ENCODE data around the gene SDR42E1.
"Not testable (repeated sequence)": the region's sequence is repeated elsewhere in the genome, so short reads cannot be mapped to it uniquely, and the experiment has no call there.

SDR42E1 gene

DNA sequence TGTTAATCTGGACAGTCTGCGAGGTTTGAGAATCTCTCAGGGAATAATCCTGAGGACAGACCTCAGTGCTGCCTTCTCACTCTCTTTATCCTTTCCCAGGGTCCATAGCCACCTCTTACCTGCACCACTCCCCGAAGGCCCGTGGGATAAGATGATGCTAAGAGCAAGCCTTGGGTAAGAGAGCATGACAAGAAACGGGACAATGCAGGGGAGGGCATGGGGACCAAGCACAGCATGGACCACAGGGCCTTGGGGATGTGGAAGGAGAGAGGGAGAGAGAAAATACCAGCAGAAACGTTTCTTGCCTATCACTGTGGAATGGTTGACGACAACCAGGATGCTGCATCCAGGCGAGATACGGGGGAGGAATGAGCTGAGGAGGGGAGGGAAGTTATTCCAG, 8.3 kb upstream of the SDR42E1 start:
- Histone ChIP-seq H3K27me3 (ENCODE audit: insufficient read depth, low read length) (no peaks in the 10 kb centered on the region), H3K4me1 (ENCODE audit: insufficient read depth, low read length) (no peaks in the 10 kb centered on the region), H3K27ac (ENCODE audit: low read depth, low read length) (no peak overlapping the region), H3K9ac (ENCODE audit: low read depth, low read length) (no peak overlapping the region), H3K36me3 (ENCODE audit: insufficient read depth, low read length) (no peaks in the 10 kb centered on the region), H3K9me3 (ENCODE audit: insufficient read depth, low read depth, low read length) (peaks cover 5% of the 10 kb centered on the region; the same call in 1 of the 2 replicates), H3K4me3 (ENCODE audit: low read length) (no peak overlapping the region)
- WGBS = 78% methylated on average over 8 of the region's 8 CpGs

DNA sequence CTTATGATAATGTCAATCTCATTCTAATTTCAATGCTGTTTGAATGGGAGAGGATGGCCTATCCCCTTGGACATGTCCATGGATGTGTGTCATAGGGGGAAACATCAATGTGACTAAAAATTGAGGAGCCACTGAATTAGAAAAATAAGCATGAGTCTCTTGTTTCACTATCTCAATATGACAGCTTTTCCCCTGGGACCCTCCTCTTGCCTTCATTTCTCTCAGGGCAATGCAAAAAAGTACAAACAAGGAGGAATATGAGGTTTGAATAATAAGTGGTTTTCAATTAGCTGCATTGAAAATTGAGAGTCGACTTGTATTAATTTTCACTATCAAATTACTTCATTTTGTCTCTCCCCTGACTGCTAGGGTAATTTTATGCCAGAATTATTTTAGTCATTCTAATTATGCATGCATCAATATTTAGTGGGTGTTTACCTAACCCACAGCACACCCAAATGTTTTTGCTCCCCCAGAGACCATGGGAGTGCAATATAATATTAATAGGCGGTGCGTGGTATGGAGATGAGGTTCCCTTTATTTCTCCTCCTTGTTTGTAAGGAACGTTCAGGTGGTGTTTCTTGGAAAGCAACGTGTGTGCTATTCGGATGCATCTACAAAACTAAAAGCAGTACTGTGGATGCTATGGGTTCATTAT, 6.8 kb upstream of the SDR42E1 start:
- H3K9ac ChIP-seq (ENCODE audit: low read depth, low read length) = no peak overlapping the region
- 95% methylated on average over 5 of the region's 6 CpGs for WGBS
- no peaks in the 10 kb centered on the region for H3K36me3 ChIP-seq (ENCODE audit: insufficient read depth, low read length)
- H3K9me3 ChIP-seq (ENCODE audit: insufficient read depth, low read depth, low read length) = peaks cover 5% of the 10 kb centered on the region; the same call in 1 of the 2 replicates
- H3K27me3 ChIP-seq (ENCODE audit: insufficient read depth, low read length) = no peaks in the 10 kb centered on the region
- no peaks in the 10 kb centered on the region for H3K4me1 ChIP-seq (ENCODE audit: insufficient read depth, low read length)
- no peak overlapping the region for H3K27ac ChIP-seq (ENCODE audit: low read depth, low read length)
- H3K4me3 ChIP-seq (ENCODE audit: low read length) = no peak overlapping the region

DNA sequence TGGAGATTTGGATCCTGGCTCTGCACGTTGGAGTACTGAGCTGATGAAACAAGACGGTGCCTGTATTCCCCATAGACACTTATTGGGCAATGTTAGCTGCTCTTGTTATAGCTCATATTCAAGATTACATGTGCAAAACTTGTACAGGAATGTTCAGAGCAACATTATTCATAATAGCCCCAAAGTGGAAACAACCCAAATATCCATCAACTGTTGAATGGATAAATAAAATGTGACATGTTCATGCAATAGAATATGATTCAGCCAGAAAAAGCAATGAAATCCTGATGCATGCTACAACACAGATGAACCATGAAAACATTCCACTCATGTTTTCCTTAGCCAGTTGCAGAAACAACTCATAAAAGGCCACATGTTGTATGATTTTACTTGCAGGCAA, 5.7 kb upstream of the SDR42E1 start:
- Histone ChIP-seq H3K9me3 (ENCODE audit: insufficient read depth, low read depth, low read length) (peaks cover 5% of the 10 kb centered on the region; the same call in 1 of the 2 replicates), H3K9ac (ENCODE audit: low read depth, low read length) (no peak overlapping the region), H3K27ac (ENCODE audit: low read depth, low read length) (no peak overlapping the region), H3K4me3 (ENCODE audit: low read length) (no peak overlapping the region), H3K4me1 (ENCODE audit: insufficient read depth, low read length) (no peaks in the 10 kb centered on the region), H3K36me3 (ENCODE audit: insufficient read depth, low read length) (no peaks in the 10 kb centered on the region), H3K27me3 (ENCODE audit: insufficient read depth, low read length) (no peaks in the 10 kb centered on the region)
- 97% methylated on average over 2 of the region's 2 CpGs for WGBS

DNA sequence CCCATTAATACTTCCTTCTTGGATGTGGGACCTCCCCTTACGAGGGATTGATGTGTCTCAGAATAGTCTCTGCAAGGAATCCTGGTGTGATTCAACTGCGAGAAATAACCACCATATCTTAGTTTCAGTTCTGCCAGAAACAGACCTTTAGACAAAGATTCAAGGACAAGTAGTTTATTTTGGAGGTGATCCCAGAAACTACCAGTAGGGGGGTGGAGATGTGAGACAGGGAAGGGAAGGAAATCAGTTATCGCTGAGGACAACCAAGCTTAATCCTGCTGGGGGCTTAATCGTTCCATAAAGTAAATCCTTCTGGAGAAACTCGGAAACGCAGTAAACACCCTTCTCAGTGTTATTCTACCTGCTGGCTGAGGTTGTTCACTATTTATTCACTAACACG, 5.0 kb upstream of the SDR42E1 start:
- no peaks in the 10 kb centered on the region for H3K4me1 ChIP-seq (ENCODE audit: insufficient read depth, low read length)
- H3K27me3 ChIP-seq (ENCODE audit: insufficient read depth, low read length) = no peaks in the 10 kb centered on the region
- no peak overlapping the region for H3K4me3 ChIP-seq (ENCODE audit: low read length)
- peaks cover 5% of the 10 kb centered on the region; the same call in 1 of the 2 replicates for H3K9me3 ChIP-seq (ENCODE audit: insufficient read depth, low read depth, low read length)
- H3K9ac ChIP-seq (ENCODE audit: low read depth, low read length) = no peak overlapping the region
- H3K36me3 ChIP-seq (ENCODE audit: insufficient read depth, low read length) = no peaks in the 10 kb centered on the region
- WGBS = 86% methylated on average over 6 of the region's 7 CpGs
- no peak overlapping the region for H3K27ac ChIP-seq (ENCODE audit: low read depth, low read length)

DNA sequence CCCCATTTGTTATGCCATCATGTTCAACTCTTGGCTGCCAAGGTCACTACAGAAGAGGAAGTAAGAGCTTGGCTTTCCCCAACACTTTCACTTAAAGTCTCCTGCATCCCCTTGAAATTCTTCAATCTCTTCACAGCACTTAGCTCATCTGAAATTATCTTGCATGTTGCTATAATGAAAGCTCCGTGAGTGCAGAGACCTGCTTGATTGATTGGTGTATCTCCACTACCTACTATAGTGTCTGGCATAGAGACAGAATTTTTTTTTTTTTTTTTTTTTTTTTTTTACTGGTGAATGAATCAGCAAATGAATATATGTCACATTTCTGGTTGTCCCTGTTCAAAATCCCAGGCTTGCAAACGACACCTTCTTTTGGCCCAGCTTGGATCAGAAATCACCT, 1.9 kb upstream of the SDR42E1 start:
- no peaks in the 10 kb centered on the region for H3K36me3 ChIP-seq (ENCODE audit: insufficient read depth, low read length)
- WGBS = 84% methylated on average over 2 of the region's 2 CpGs
- H3K9ac ChIP-seq (ENCODE audit: low read depth, low read length) = no peak overlapping the region
- H3K4me3 ChIP-seq (ENCODE audit: low read length) = no peak overlapping the region
- no peaks in the 10 kb centered on the region for H3K4me1 ChIP-seq (ENCODE audit: insufficient read depth, low read length)
- no peaks in the 10 kb centered on the region for H3K27me3 ChIP-seq (ENCODE audit: insufficient read depth, low read length)
- H3K27ac ChIP-seq (ENCODE audit: low read depth, low read length) = no peak overlapping the region
- peaks cover 28% of the 10 kb centered on the region for H3K9me3 ChIP-seq (ENCODE audit: insufficient read depth, low read depth, low read length)

DNA sequence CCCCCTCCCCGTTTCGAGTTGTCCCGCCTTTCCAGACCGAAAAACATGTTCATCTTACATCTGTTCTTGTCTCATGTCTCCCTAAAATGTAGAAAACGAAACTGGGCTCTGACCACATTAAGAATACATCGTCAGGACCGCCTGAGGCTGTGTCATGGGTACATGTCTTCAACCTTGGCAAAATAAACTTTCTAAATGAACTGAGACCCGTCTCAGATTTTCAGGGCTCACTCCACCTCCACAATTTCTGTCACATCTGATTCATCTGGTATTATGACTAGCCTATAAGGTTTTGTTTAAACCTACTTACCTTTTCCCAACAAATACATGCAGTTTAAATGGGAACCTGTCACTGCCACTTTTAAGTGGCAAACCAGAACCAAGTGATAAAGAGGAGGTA, 621 bp downstream of the SDR42E1 start:
- WGBS = 92% methylated on average over 8 of the region's 8 CpGs
- no peaks in the 10 kb centered on the region for H3K36me3 ChIP-seq (ENCODE audit: insufficient read depth, low read length)
- H3K4me3 ChIP-seq (ENCODE audit: low read length) = no peak overlapping the region
- peaks cover 35% of the 10 kb centered on the region for H3K9me3 ChIP-seq (ENCODE audit: insufficient read depth, low read depth, low read length)
- H3K9ac ChIP-seq (ENCODE audit: low read depth, low read length) = no peak overlapping the region
- no peaks in the 10 kb centered on the region for H3K27me3 ChIP-seq (ENCODE audit: insufficient read depth, low read length)
- H3K4me1 ChIP-seq (ENCODE audit: insufficient read depth, low read length) = no peaks in the 10 kb centered on the region; the same call in 1 of the 2 replicates
- H3K27ac ChIP-seq (ENCODE audit: low read depth, low read length) = no peak overlapping the region

DNA sequence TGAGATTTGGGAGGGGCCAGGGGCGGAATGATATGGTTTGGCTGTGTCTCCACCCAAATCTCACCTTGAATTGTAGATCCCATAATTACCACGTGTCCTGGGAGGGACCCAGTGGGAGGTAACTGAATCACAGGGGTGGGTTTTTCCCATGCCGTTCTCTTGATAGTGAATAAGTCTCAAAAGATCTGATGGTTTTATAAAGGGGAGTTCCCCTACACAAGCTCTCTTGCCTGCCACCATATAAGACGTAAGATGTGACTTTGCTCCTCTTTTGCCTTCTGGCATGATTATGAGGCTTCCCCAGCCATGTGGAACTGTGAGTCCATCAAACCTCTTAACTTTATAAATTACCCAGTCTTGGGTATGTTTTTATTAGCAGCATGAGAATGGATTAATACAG, 1.5 kb downstream of the SDR42E1 start:
- H3K27me3 ChIP-seq (ENCODE audit: insufficient read depth, low read length); H3K4me3 ChIP-seq (ENCODE audit: low read length); H3K4me1 ChIP-seq (ENCODE audit: insufficient read depth, low read length); H3K36me3 ChIP-seq (ENCODE audit: insufficient read depth, low read length); H3K27ac ChIP-seq (ENCODE audit: low read depth, low read length); H3K9ac ChIP-seq (ENCODE audit: low read depth, low read length): not testable (repeated sequence)
- peaks cover 30% of the 10 kb centered on the region for H3K9me3 ChIP-seq (ENCODE audit: insufficient read depth, low read depth, low read length)
- 89% methylated on average over 4 of the region's 4 CpGs for WGBS

DNA sequence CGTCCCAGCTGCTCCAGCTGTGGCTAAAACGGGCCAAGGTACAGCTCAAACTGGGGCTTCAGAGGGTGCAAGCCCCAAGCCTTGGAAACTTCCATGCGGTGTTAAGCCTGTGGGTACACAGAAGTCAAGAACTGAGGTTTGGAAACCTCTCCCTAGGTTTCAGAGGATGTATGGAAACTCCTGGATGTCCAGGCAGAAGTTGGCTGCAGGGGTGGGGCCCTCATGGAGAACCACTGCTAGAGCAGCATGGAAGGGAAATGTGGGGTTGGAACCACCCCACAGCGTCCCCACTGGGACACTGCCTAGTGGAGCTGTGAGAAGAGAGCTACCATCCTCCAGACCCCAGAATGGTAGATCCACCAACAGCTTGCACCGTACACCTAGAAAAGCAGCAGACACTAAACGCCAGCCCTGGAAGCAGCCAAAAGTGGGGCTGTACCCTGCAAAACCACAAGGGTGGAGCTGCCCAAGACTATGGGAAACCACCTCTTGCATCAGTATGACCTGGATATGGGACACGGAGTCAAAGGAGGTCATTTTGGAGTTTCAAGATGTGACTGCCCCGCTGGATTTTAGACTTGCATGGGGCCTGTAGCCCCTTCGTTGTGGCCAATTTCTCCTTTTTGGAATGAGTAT, 2.2 kb downstream of the SDR42E1 start:
- Histone ChIP-seq H3K27me3 (ENCODE audit: insufficient read depth, low read length) (no peaks in the 10 kb centered on the region), H3K9ac (ENCODE audit: low read depth, low read length) (no peak overlapping the region), H3K9me3 (ENCODE audit: insufficient read depth, low read depth, low read length) (peaks cover 30% of the 10 kb centered on the region), H3K4me3 (ENCODE audit: low read length) (no peak overlapping the region), H3K36me3 (ENCODE audit: insufficient read depth, low read length) (no peaks in the 10 kb centered on the region), H3K27ac (ENCODE audit: low read depth, low read length) (no peak overlapping the region), H3K4me1 (ENCODE audit: insufficient read depth, low read length) (no peaks in the 10 kb centered on the region; the same call in none of the 2 replicates)
- WGBS = 95% methylated on average over 9 of the region's 9 CpGs

DNA sequence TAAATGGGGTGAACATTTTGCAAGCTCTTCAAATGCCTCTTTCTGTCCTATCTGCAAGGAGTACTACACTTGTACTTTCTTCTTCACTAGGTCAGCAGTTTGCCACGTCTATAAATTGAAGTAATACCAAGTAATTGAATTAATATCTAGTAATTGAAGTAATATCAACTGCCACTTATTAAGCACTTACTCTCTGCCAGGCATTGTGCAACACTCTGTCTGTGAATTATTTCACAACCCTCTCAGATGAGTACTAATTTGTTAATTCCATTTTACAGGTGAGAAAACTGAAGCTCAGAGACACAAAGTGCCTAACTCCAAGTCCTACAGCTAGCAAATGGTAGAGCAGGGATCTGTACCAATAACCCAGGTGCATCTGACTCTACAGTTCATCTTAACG, 4.1 kb downstream of the SDR42E1 start:
- 98% methylated on average over 1 of the region's 2 CpGs for WGBS
- H3K27me3 ChIP-seq (ENCODE audit: insufficient read depth, low read length) = no peaks in the 10 kb centered on the region
- no peak overlapping the region for H3K9ac ChIP-seq (ENCODE audit: low read depth, low read length)
- peaks cover 30% of the 10 kb centered on the region for H3K9me3 ChIP-seq (ENCODE audit: insufficient read depth, low read depth, low read length)
- H3K27ac ChIP-seq (ENCODE audit: low read depth, low read length) = no peak overlapping the region
- no peaks in the 10 kb centered on the region for H3K36me3 ChIP-seq (ENCODE audit: insufficient read depth, low read length)
- H3K4me1 ChIP-seq (ENCODE audit: insufficient read depth, low read length) = no peaks in the 10 kb centered on the region; the same call in none of the 2 replicates
- no peak overlapping the region for H3K4me3 ChIP-seq (ENCODE audit: low read length)

DNA sequence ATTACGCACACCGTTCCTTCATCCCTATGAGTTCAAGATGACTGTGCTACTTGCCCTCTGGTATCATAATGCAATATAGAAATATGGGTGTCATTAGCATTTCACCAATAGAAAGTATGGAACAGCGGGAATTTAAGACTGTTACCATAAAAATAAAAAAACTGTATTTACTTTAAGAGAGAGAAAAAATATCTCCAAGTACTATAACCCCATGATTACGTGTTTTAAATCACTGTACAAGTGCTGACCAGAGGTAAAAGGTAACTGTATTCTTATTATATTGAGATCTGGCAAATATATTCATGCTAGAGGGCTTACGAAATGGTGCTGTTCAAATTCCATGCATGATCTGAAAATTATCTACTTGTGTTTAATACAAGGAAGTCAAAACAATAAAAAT, 5.2 kb downstream of the SDR42E1 start:
- no peaks in the 10 kb centered on the region; the same call in none of the 2 replicates for H3K4me1 ChIP-seq (ENCODE audit: insufficient read depth, low read length)
- no peaks in the 10 kb centered on the region for H3K36me3 ChIP-seq (ENCODE audit: insufficient read depth, low read length)
- H3K27ac ChIP-seq (ENCODE audit: low read depth, low read length) = no peak overlapping the region
- H3K9ac ChIP-seq (ENCODE audit: low read depth, low read length) = no peak overlapping the region
- H3K9me3 ChIP-seq (ENCODE audit: insufficient read depth, low read depth, low read length) = peaks cover 30% of the 10 kb centered on the region
- H3K4me3 ChIP-seq (ENCODE audit: low read length) = no peak overlapping the region
- WGBS = 100% methylated on average over 2 of the region's 5 CpGs
- no peaks in the 10 kb centered on the region for H3K27me3 ChIP-seq (ENCODE audit: insufficient read depth, low read length)

DNA sequence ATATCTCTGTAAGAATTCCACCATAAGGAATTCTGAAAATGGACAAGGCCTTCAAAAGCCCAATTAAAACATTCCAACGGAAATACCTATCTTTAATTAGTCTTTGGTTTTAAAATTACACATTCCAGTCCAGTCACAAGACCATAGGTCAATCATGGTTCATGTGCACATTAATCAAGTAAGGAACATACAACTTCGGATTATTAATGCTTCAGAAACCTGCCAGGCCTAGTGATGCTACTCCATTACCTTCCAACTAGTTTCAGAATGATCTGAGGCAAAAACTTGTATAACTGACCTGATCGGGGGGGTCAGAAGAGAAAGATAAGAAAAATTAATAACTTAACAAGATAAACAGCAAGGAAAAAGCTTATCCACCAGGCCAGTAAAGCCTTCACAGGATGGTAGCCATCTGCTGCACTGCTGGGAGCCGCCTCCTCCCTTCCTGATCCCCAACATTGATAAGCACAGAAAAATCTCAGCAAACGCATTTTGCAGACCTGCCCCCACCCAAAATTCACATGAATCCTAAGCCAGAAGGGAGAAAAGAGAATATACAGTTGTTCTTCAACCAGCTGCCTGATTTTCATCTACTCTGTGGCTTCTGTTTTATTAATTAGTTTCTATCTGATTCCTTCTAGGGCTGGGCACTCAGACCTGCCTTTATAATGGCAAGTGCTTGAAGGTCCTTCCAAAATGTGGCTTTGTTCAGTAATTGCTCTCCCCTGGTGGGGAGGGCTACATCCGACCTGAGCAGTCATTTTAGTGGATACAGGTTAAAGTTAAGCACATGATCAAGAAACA, 6.0 kb downstream of the SDR42E1 start:
- Histone ChIP-seq H3K27ac (ENCODE audit: low read depth, low read length) (no peak overlapping the region), H3K4me3 (ENCODE audit: low read length) (no peak overlapping the region), H3K27me3 (ENCODE audit: insufficient read depth, low read length) (no peaks in the 10 kb centered on the region), H3K9ac (ENCODE audit: low read depth, low read length) (no peak overlapping the region), H3K36me3 (ENCODE audit: insufficient read depth, low read length) (no peaks in the 10 kb centered on the region), H3K9me3 (ENCODE audit: insufficient read depth, low read depth, low read length) (peaks cover 23% of the 10 kb centered on the region), H3K4me1 (ENCODE audit: insufficient read depth, low read length) (no peaks in the 10 kb centered on the region; the same call in none of the 2 replicates)
- WGBS = 73% methylated on average over 5 of the region's 6 CpGs
